Muscle layer of colon (tissue), 2 donors: ENCODE results near the gene METRN.
A peak's percentile ranks its signal among the peaks of the same experiment; 100 is the strongest.
"Not testable (repeated sequence)": the region's sequence is repeated elsewhere in the genome, so short reads cannot be mapped to it uniquely, and the experiment has no call there.

Source experiments
- H3K27ac ChIP-seq: one replicate; pipeline ENCODE4 v1.7.0; 2013; ENCODE audit warnings: low read depth, mild to moderate bottlenecking, low read length, moderate library complexity
- H3K27me3 ChIP-seq, 2 donors: one replicate each; pipeline ENCODE4 v1.7.0; 2013; ENCODE audit warnings: low read length in 2 of 2, mild to moderate bottlenecking in 2 of 2; ENCODE audit not compliant: insufficient read depth in 2 of 2, control insufficient read depth in 1 of 2
- H3K36me3 ChIP-seq: one replicate; pipeline ENCODE4 v1.7.0; 2013; ENCODE audit warnings: mild to moderate bottlenecking, low read length; ENCODE audit not compliant: insufficient read depth
- H3K4me1 ChIP-seq: one replicate; pipeline ENCODE4 v1.7.0; 2013; ENCODE audit warnings: mild to moderate bottlenecking, low read length; ENCODE audit not compliant: insufficient read depth
- H3K4me3 ChIP-seq, 2 donors: one replicate each; pipeline ENCODE4 v1.7.0; 2013; ENCODE audit warnings: low read length in 2 of 2, low read depth in 1 of 2, mild to moderate bottlenecking in 1 of 2, moderate library complexity in 1 of 2
- H3K9ac ChIP-seq: one replicate; pipeline ENCODE4 v1.7.0; 2013; ENCODE audit warnings: low read length
- H3K9me3 ChIP-seq: one replicate; pipeline ENCODE4 v1.7.0; 2013; ENCODE audit warnings: mild to moderate bottlenecking, low read length
- donor health status: abdominal sarcoma.
- donor health status: Adenocarcinoma of cecum.

METRN gene

DNA sequence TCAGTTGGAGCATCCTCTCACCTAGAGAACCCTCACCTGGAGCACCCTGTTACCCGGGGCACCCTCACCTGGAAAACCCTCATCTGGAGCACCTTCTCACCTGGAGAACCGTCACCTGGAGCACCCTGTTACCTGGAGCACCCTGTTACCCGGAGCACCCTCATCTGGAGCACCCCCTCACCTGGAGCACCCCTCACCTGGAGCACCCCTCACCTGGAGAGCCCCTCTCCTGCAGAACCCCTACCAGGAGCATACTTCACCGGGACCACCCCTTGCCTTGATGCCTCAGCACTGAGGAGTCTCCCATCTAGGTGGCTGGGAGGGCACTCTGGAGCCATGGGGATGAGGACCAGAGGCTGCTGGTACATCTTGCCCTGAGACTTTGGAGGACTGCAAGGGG lies 6.0 kb upstream of the METRN start:
- no peaks in the 10 kb centered on the region for H3K36me3 ChIP-seq
- no peak overlapping the region for H3K27ac ChIP-seq
- H3K4me1 ChIP-seq = no peaks in the 10 kb centered on the region
- H3K4me3 ChIP-seq = no peak overlapping the region
- peaks cover 50 to 69% of the 10 kb centered on the region in 2 donors for H3K27me3 ChIP-seq
- H3K9ac ChIP-seq = no peak overlapping the region
- no peaks in the 10 kb centered on the region for H3K9me3 ChIP-seq

DNA sequence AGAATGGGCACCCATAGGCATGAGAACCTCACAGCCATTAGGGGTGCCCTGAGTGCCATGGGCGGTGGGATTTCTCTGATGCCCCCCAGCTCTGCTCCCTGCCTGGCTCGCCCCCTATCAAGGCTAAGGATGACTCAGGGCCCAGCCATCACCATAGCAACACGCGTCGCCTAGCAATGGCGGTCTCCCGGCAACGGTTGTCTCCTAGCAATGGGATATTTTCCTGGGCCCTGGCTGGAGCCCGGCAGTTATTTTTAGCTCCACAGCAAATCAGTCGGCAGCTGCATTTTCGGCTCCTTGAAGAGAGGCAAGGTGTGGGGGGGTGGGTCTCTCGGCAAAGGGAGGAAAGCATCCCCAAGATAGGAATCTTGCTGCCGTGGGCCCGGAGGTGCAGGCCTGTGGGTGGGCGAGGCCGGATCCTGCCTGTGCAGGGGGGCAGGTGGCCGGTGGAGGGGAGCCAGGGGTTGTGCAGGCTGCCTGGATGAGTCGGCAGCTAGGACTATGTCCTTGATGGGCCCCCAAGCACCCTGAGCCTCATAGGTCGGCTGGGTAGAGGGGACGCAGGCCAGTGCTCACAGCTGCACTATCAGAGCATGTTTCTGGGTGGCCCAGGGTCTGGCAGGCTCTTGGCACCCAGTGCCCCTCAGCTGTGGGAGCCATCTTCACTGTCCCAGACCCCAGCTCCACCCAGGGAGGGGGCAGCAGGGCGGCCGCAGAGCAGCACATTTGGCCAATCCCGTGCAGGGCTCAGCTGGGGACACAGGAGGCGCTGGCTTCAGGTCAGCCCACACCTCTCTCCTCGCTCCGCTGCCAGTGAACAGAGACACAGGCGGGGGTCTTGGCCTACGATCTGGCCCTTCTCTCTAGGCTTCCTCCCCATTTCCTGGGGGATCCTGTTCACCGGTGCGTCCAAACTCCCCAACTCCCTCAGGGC lies 5.1 kb upstream of the METRN start:
- H3K9ac ChIP-seq = no peak overlapping the region
- no peak overlapping the region for H3K4me3 ChIP-seq
- peaks cover 3% of the 10 kb centered on the region for H3K4me1 ChIP-seq
- H3K27me3 ChIP-seq = peaks cover 45 to 66% of the 10 kb centered on the region in 2 donors
- H3K36me3 ChIP-seq = no peaks in the 10 kb centered on the region
- no peaks in the 10 kb centered on the region for H3K9me3 ChIP-seq
- H3K27ac ChIP-seq = no peak overlapping the region

DNA sequence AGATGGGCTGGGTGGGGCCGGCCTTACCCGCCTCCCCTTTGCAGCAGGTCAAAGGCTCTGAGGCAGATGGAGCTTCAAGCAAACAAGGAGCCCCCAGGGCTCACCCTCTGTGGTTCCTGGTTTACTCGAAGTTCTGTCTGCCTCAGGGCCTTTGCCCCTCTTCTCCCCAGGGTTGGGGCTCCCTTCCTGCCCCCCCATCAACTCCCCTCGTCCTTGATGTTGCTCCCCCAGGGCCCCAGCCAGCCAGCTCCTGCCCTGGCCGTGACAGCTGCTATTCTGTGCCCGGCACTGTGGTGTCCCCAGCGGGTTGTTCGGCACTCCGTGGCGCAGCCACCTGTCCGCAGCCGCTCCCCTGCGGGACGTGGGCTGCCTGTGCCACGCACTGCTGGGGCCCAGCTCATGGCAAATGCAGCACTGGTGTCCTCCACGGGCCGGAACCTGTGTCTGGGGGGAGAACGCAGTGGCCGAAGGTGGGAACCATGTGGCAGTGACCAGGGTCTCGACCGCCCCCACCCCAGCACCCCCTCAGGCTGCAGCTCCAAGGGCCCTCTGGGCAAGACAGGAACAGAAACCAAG lies 4.3 kb upstream of the METRN start:
- Histone ChIP-seq H3K4me3 (no peak overlapping the region), H3K4me1 (peaks cover 4% of the 10 kb centered on the region), H3K36me3 (no peaks in the 10 kb centered on the region), H3K9ac (no peak overlapping the region), H3K27me3 (peaks cover 45 to 63% of the 10 kb centered on the region in 2 donors), H3K9me3 (no peaks in the 10 kb centered on the region), H3K27ac (no peak overlapping the region)

DNA sequence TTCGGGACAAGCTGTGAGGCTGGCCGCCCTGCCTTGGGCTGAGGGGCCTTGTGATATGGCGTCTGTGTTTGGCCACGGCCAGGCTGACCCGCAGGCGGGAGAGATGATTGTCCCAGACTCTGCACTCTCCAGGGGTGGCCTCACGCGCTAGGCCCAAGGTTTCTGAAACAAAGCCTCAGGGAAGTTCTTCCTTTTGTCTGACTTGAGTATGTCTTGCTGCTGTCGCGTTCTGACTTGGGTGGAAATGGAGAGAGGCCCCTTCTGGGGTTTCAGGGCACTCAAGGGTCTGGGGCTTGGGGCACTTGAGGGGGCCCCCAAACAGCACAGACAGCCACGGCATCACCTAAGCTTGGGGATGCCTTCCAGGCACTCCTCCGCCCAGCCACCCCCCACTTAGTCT lies 3.8 kb upstream of the METRN start:
- Histone ChIP-seq H3K4me1 (peaks cover 9% of the 10 kb centered on the region), H3K36me3 (no peaks in the 10 kb centered on the region), H3K9ac (no peak overlapping the region), H3K27me3 (peaks cover 45 to 65% of the 10 kb centered on the region in 2 donors), H3K4me3 (no peak overlapping the region), H3K27ac (no peak overlapping the region), H3K9me3 (no peaks in the 10 kb centered on the region)

- Histone ChIP-seq H3K27ac (no peak overlapping the region), H3K9ac (no peak overlapping the region), H3K4me3 (no peak overlapping the region), H3K9me3 (no peaks in the 10 kb centered on the region), H3K36me3 (no peaks in the 10 kb centered on the region), H3K27me3 (peaks cover 45 to 65% of the 10 kb centered on the region in 2 donors), H3K4me1 (peaks cover 15% of the 10 kb centered on the region)
Measured at GRCh38 chr16:711548-712320, 3.2 kb upstream of the METRN start.

GRCh38 chr16:712740-713250 lies 2.1 kb upstream of the METRN start:
- peaks cover 15% of the 10 kb centered on the region for H3K4me1 ChIP-seq
- H3K9me3 ChIP-seq, H3K27ac ChIP-seq, H3K4me3 ChIP-seq, H3K36me3 ChIP-seq, H3K9ac ChIP-seq: not testable (repeated sequence)
- peaks cover 37 to 59% of the 10 kb centered on the region in 2 donors for H3K27me3 ChIP-seq

GRCh38 chr16:714079-714478 lies 839 bp upstream of the METRN start:
- H3K9me3 ChIP-seq = no peaks in the 10 kb centered on the region
- H3K4me3 ChIP-seq = no peak overlapping the region
- no peak overlapping the region for H3K9ac ChIP-seq
- H3K27ac ChIP-seq = no peak overlapping the region
- no peaks in the 10 kb centered on the region for H3K36me3 ChIP-seq
- H3K4me1 ChIP-seq = peaks cover 15% of the 10 kb centered on the region
- H3K27me3 ChIP-seq = peaks cover 24 to 46% of the 10 kb centered on the region in 2 donors

GRCh38 chr16:715477-716199 lies 720 bp downstream of the METRN start:
- no peaks in the 10 kb centered on the region for H3K36me3 ChIP-seq
- H3K27me3 ChIP-seq = peaks cover 9 to 31% of the 10 kb centered on the region in 2 donors
- H3K4me1 ChIP-seq = peaks cover 28% of the 10 kb centered on the region
- H3K27ac ChIP-seq = no peak overlapping the region
- no peak overlapping the region for H3K9ac ChIP-seq
- H3K4me3 ChIP-seq = peak overlapping the region; percentile 49 to 53
- no peaks in the 10 kb centered on the region for H3K9me3 ChIP-seq

DNA sequence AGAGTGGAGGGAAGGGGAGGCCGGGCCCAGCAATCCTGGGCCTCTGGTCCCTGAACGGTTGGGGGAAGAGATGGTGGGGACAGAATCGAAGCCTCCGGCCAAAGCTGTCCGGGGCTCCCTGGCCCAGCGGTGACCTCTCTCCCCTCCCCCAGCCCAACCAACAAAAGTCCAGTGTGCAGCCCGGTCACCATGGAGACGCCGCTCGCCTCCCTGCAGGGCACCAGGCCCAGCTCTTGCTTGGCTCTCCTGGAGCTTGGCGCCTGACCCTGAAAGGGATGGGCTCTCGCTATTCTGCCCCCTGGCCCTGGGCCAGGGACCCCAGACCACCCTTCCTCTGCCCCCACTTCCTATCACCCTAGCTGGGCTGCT lies 1.3 kb downstream of the METRN start:
- Histone ChIP-seq H3K27me3 (peaks cover 4 to 25% of the 10 kb centered on the region in 2 donors), H3K9ac (no peak overlapping the region), H3K27ac (no peak overlapping the region), H3K9me3 (no peaks in the 10 kb centered on the region), H3K36me3 (no peaks in the 10 kb centered on the region), H3K4me1 (peaks cover 28% of the 10 kb centered on the region), H3K4me3 (peak overlapping the region; percentile 49 to 53)

GRCh38 chr16:716768-717325 lies 1.9 kb downstream of the METRN start:
- Histone ChIP-seq H3K9ac (no peak overlapping the region), H3K27me3 (peaks cover 0 to 20% of the 10 kb centered on the region in 2 donors), H3K4me3 (peak overlapping the region in 1 of 2 donors; percentile 53), H3K36me3 (no peaks in the 10 kb centered on the region), H3K27ac (no peak overlapping the region), H3K4me1 (peaks cover 32% of the 10 kb centered on the region), H3K9me3 (no peaks in the 10 kb centered on the region)
